ENCODE data around the gene UNK. TPM values are rescaled to one million over a fixed set of nuclear protein-coding genes. Genes with fewer than 3 reads are reported as not detected.
A peak's percentile ranks its signal among the peaks of the same experiment; 100 is the strongest.

UNK gene
- total and polyA plus RNA-seq, 7 experiments from 2014 or later: 21.5 to 49.8 (median 39.7) TPM

DNA sequence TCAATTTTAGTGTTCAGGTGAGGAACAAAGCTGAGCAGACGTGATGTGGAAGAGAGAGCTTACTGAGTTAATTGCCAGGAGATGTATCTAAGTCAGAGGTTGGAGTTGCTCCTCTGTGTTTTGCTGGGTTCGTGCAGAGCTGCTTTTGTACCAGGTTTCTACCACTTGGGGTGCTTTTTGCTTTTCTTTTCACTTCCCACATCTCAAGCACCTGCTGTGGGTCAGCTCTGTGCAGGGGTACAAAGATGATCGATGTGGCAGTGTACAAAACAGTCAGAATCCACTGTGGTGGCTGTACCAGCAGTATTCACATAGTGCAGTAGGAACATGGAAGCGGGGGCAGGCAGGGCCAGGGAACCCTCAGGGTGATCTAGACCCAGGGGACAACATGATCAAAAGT, 14.8 kb downstream of the UNK start:
- ChIA-PET POLR2A (no interaction called here), CTCF (interaction anchor here (0.7 kb wide), 1 partner anchor 166 kb away, joined by 4 read pairs; the partner anchor contains the start of gene SMIM5)
- no peak overlapping the region for H3K27ac ChIP-seq (ENCODE audit: low read depth, low read length)
- peaks cover 0 to 1% (median 0%) of the 10 kb centered on the region in 11 donors for H3K9me3 Mint-ChIP-seq
- H3K36me3 ChIP-seq (ENCODE audit: control insufficient read depth in 2 of 3, insufficient read depth in 3 of 3, low read length in 3 of 3): peaks cover 0 to 36% (median 3%) of the 10 kb centered on the region in 3 experiments
- H3K4me1 Mint-ChIP-seq: peaks cover 6 to 28% (median 10%) of the 10 kb centered on the region in 7 donors
- ATAC-seq (no peak), DNase-seq (no peak)
- peaks cover 5 to 29% (median 11%) of the 10 kb centered on the region in 5 donors for H3K36me3 Mint-ChIP-seq
- H3K4me1 ChIP-seq (ENCODE audit: control insufficient read depth in 2 of 2, insufficient read depth in 2 of 2, low read length in 2 of 2): no peaks in the 10 kb centered on the region
- intact Hi-C loops (cut with micrococcal nuclease): no loop called here
- H3K27ac Mint-ChIP-seq: peak overlapping the region in 2 of 9 donors; percentile 26 to 54
- H3K4me3 ChIP-seq (ENCODE audit: low read length): no peak overlapping the region
- H3K9me3 ChIP-seq (ENCODE audit: control insufficient read depth in 2 of 3, low read length in 3 of 3): no peaks in the 10 kb centered on the region
- H3K27me3 ChIP-seq (ENCODE audit: control insufficient read depth in 2 of 2, insufficient read depth in 2 of 2, low read length in 2 of 2): no peaks in the 10 kb centered on the region
- H3K27me3 Mint-ChIP-seq: no peaks in the 10 kb centered on the region
- H3K4me3 Mint-ChIP-seq: no peak overlapping the region

DNA sequence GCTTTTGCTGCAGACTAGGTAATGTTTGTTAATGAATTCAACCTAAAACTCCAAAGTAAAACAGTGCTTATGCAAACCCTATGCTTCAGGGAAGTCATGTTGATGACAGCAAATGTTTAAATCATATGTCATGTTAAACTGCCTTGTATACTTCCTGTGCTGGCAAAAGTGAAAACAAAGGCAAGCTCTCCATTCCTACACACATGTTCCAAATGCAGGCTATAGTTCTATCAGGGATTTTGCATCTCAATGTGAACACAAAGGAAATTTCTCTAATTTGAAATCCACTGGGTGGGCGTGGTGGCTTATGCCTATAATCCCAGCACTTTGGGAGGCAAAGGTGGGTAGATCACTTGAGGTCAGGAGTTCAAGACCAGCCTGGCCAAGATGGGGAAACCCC, 19.3 kb downstream of the UNK start:
- Histone ChIP-seq H3K36me3 (ENCODE audit: control insufficient read depth in 2 of 3, insufficient read depth in 3 of 3, low read length in 3 of 3) (peaks cover 0 to 12% (median 0%) of the 10 kb centered on the region in 3 experiments), H3K4me3 (ENCODE audit: low read length) (no peak overlapping the region), H3K27ac (ENCODE audit: low read depth, low read length) (no peak overlapping the region), H3K9me3 (ENCODE audit: control insufficient read depth in 2 of 3, low read length in 3 of 3) (no peaks in the 10 kb centered on the region), H3K27me3 (ENCODE audit: control insufficient read depth in 2 of 2, insufficient read depth in 2 of 2, low read length in 2 of 2) (no peaks in the 10 kb centered on the region), H3K4me1 (ENCODE audit: control insufficient read depth in 2 of 2, insufficient read depth in 2 of 2, low read length in 2 of 2) (no peaks in the 10 kb centered on the region)
- Mint-ChIP-seq H3K27me3 (no peaks in the 10 kb centered on the region), H3K4me3 (no peak overlapping the region), H3K27ac (peak overlapping the region in 1 of 9 donors; percentile 58), H3K36me3 (peaks cover 3 to 13% (median 7%) of the 10 kb centered on the region in 5 donors), H3K4me1 (peaks cover 8 to 17% (median 11%) of the 10 kb centered on the region in 7 donors), H3K9me3 (peaks cover 0 to 1% (median 0%) of the 10 kb centered on the region in 11 donors)
- ATAC-seq (no peak), DNase-seq (no peak)
- CTCF ChIA-PET: interaction anchor here (1.3 to 1.6 kb wide), 2 partner anchors 20 to 50 kb away, joined by 3 to 4 read pairs; no protein-coding TSS in a partner anchor
- intact Hi-C loops (cut with micrococcal nuclease): no loop called here
- POLR2A ChIA-PET: interaction anchor here (1.8 to 2.1 kb wide), 3 partner anchors 17 to 51 kb away, joined by 6 to 10 read pairs (median 8); partner anchors contain the start of genes UNK and WBP2

DNA sequence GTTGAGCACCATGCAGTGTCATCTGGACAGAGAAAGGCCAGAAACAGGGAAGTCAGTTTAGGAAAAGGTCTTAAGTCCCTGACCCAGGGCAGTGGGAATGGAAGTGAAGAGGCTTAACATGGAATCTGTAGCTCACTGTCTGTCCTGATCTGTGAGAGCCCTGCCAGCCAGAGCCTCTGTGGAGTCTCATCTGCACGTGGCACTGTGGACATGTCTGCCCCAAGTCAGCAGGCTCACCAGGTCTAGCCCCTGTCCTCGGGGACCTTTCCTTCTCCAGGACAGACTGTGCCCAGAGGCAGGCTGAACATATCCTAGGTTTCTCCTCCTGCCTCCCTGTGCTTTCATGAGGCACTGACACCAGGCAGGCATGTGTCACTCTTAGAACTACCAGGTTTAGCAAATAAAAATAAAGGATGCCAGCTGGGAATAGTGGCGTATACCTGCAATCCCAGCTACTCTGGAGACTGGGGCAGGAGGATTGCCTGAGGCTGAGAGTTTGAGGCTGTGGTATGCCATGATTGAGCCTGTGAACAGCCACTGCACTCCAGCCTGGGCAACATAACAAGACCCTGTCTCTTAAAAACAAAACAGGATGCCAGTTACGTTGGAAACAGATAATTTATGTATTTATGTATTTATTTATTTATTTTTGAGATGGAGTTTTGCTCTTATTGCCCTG, 22.4 kb downstream of the UNK start:
- DNase-seq (no peak), ATAC-seq (no peak)
- no peaks in the 10 kb centered on the region for H3K4me1 ChIP-seq (ENCODE audit: control insufficient read depth in 2 of 2, insufficient read depth in 2 of 2, low read length in 2 of 2)
- H3K27me3 ChIP-seq (ENCODE audit: control insufficient read depth in 2 of 2, insufficient read depth in 2 of 2, low read length in 2 of 2): no peaks in the 10 kb centered on the region
- Mint-ChIP-seq H3K27me3 (no peaks in the 10 kb centered on the region), H3K4me1 (peaks cover 7 to 14% (median 11%) of the 10 kb centered on the region in 7 donors), H3K4me3 (no peak overlapping the region), H3K9me3 (no peaks in the 10 kb centered on the region), H3K27ac (peak overlapping the region in 1 of 9 donors; percentile 17), H3K36me3 (peaks cover 0 to 4% (median 0%) of the 10 kb centered on the region in 5 donors)
- no peak overlapping the region for H3K4me3 ChIP-seq (ENCODE audit: low read length)
- H3K36me3 ChIP-seq (ENCODE audit: control insufficient read depth in 2 of 3, insufficient read depth in 3 of 3, low read length in 3 of 3): peaks cover 0 to 28% (median 0%) of the 10 kb centered on the region in 3 experiments
- H3K27ac ChIP-seq (ENCODE audit: low read depth, low read length): no peak overlapping the region
- intact Hi-C loops (cut with micrococcal nuclease): no loop called here
- ChIA-PET POLR2A (interaction anchor here (0.6 to 0.8 kb wide), 2 partner anchors 12 to 24 kb away, joined by 3 to 4 read pairs; no protein-coding TSS in a partner anchor), CTCF (interaction anchor here (0.9 kb wide), 1 partner anchor 54 kb away, joined by 4 read pairs; no protein-coding TSS in a partner anchor)
- H3K9me3 ChIP-seq (ENCODE audit: control insufficient read depth in 2 of 3, low read length in 3 of 3): no peaks in the 10 kb centered on the region

DNA sequence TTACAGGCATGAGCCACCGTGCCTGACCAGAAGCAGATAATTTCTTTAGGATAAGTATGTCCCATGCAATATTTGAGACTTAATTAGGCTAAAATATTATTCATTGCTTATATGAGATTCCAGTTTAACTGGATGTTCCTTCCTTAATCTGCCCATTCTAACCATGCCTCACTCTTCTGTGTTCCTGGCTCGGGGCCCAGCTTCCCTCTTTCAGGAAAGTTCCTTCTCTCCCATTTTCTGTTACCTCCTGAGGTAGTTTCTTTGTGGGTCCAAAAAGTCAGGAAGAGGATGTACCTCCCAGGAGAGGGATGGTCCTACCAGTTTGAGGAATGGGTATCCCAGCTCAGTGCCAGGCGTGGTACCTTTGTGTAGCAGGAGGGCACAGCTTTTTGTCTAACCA, 23.3 kb downstream of the UNK start:
- Mint-ChIP-seq H3K27me3 (no peaks in the 10 kb centered on the region), H3K27ac (peak overlapping the region in 2 of 9 donors; percentile 38 to 68), H3K9me3 (no peaks in the 10 kb centered on the region), H3K36me3 (peaks cover 0 to 5% (median 0%) of the 10 kb centered on the region in 5 donors), H3K4me3 (no peak overlapping the region), H3K4me1 (peaks cover 6 to 14% (median 11%) of the 10 kb centered on the region in 7 donors)
- Histone ChIP-seq H3K27ac (ENCODE audit: low read depth, low read length) (no peak overlapping the region), H3K9me3 (ENCODE audit: control insufficient read depth in 2 of 3, low read length in 3 of 3) (no peaks in the 10 kb centered on the region), H3K36me3 (ENCODE audit: control insufficient read depth in 2 of 3, insufficient read depth in 3 of 3, low read length in 3 of 3) (peaks cover 0 to 37% (median 0%) of the 10 kb centered on the region in 3 experiments), H3K4me1 (ENCODE audit: control insufficient read depth in 2 of 2, insufficient read depth in 2 of 2, low read length in 2 of 2) (no peaks in the 10 kb centered on the region), H3K4me3 (ENCODE audit: low read length) (no peak overlapping the region), H3K27me3 (ENCODE audit: control insufficient read depth in 2 of 2, insufficient read depth in 2 of 2, low read length in 2 of 2) (no peaks in the 10 kb centered on the region)
- DNase-seq: no peak
- ATAC-seq: no peak
- POLR2A ChIA-PET: interaction anchor here (0.6 to 1.1 kb wide), 3 partner anchors 13 to 36 kb away, joined by 3 to 4 read pairs (median 4); partner anchors contain the start of gene UNC13D
- intact Hi-C loops (cut with micrococcal nuclease): no loop called here
- CTCF ChIA-PET: interaction anchor here (0.6 kb wide), 1 partner anchor 621 kb away, joined by 3 read pairs; no protein-coding TSS in a partner anchor

DNA sequence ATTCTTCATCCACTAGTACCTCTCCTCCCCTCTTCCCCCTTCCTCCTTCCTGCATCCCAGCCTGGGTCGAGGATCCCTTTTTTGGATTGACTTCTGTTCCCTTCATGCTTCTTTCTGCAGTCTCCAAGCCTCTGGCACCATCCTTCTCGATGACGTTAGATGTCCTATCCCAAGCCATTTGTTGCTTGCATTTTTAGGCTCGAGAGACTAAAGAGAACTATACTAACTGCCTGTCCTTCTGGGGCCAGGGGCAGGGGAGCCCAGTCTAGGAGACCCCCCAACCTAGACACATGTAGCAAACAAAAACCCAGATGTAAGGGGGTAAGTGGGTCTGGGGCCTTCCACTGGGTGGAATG, 23.9 kb downstream of the UNK start:
- H3K4me3 ChIP-seq (ENCODE audit: low read length): no peak overlapping the region
- no peaks in the 10 kb centered on the region for H3K9me3 ChIP-seq (ENCODE audit: control insufficient read depth in 2 of 3, low read length in 3 of 3)
- ChIA-PET POLR2A (interaction anchor here (1.1 kb wide), 1 partner anchor 35 kb away, joined by 4 read pairs; the partner anchor contains the start of gene UNC13D), CTCF (interaction anchor here (0.6 kb wide), 1 partner anchor 620 kb away, joined by 3 read pairs; no protein-coding TSS in a partner anchor)
- peak overlapping the region in 3 of 9 donors; percentile 6 to 72 (median 68) for H3K27ac Mint-ChIP-seq
- no peak overlapping the region for H3K4me3 Mint-ChIP-seq
- H3K27ac ChIP-seq (ENCODE audit: low read depth, low read length): no peak overlapping the region
- H3K9me3 Mint-ChIP-seq: no peaks in the 10 kb centered on the region
- intact Hi-C loops (cut with micrococcal nuclease): no loop called here
- no peaks in the 10 kb centered on the region for H3K27me3 Mint-ChIP-seq
- no peaks in the 10 kb centered on the region for H3K27me3 ChIP-seq (ENCODE audit: control insufficient read depth in 2 of 2, insufficient read depth in 2 of 2, low read length in 2 of 2)
- peaks cover 5 to 10% (median 8%) of the 10 kb centered on the region in 7 donors for H3K4me1 Mint-ChIP-seq
- H3K36me3 ChIP-seq (ENCODE audit: control insufficient read depth in 2 of 3, insufficient read depth in 3 of 3, low read length in 3 of 3): peaks cover 0 to 44% (median 0%) of the 10 kb centered on the region in 3 experiments
- no peak for DNase-seq
- no peaks in the 10 kb centered on the region for H3K4me1 ChIP-seq (ENCODE audit: control insufficient read depth in 2 of 2, insufficient read depth in 2 of 2, low read length in 2 of 2)
- peaks cover 0 to 6% (median 0%) of the 10 kb centered on the region in 5 donors for H3K36me3 Mint-ChIP-seq
- no peak for ATAC-seq

DNA sequence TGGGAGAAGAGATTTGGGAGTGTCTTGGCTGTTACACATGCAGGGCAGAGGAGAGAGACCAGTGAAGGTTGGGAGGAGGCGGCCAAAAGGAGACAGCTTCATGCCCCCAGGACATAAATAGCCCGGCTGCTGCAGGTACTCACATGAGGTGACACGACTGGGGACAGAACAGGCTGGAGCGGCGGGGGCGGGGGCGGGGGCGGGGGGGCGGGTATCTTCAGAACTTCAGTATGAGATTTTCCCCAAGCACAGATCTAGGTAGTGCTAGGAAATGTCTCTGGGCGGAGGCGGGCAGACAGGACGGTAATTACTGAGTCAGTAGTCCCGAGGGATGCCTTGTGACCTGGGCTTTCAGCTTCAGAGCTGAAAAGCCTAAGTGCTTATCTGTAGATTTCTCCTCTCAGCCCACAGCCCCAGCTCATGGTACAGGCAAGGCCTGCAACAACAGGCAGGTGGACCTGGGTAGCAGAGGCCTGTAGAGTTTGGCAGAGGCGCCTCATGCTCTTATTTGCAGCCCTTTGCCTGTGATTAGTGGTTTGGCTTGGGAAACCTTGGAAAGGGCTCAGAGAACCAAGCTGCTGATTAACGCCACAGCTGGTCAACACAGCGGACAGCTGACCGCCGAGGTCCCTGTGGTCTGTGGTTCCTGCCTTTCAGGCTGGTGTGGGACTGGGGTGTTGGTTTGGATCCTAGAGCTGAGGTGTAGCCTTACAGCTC, 24.5 kb downstream of the UNK start:
- Mint-ChIP-seq H3K36me3 (peaks cover 0 to 6% (median 0%) of the 10 kb centered on the region in 5 donors), H3K9me3 (no peaks in the 10 kb centered on the region), H3K4me3 (no peak overlapping the region), H3K27me3 (no peaks in the 10 kb centered on the region), H3K4me1 (peaks cover 0 to 8% (median 4%) of the 10 kb centered on the region in 7 donors), H3K27ac (peak overlapping the region in 3 of 9 donors; percentile 31 to 72 (median 68))
- Histone ChIP-seq H3K9me3 (ENCODE audit: control insufficient read depth in 2 of 3, low read length in 3 of 3) (no peaks in the 10 kb centered on the region), H3K27me3 (ENCODE audit: control insufficient read depth in 2 of 2, insufficient read depth in 2 of 2, low read length in 2 of 2) (no peaks in the 10 kb centered on the region), H3K4me1 (ENCODE audit: control insufficient read depth in 2 of 2, insufficient read depth in 2 of 2, low read length in 2 of 2) (no peaks in the 10 kb centered on the region), H3K27ac (ENCODE audit: low read depth, low read length) (no peak overlapping the region), H3K4me3 (ENCODE audit: low read length) (no peak overlapping the region), H3K36me3 (ENCODE audit: control insufficient read depth in 2 of 3, insufficient read depth in 3 of 3, low read length in 3 of 3) (peaks cover 0 to 49% (median 0%) of the 10 kb centered on the region in 3 experiments)
- intact Hi-C loops (cut with micrococcal nuclease): no loop called here
- ATAC-seq (no peak), DNase-seq (no peak)
- POLR2A ChIA-PET: interaction anchor here (1.0 kb wide), 1 partner anchor 32 kb away, joined by 3 read pairs; no protein-coding TSS in a partner anchor
- CTCF ChIA-PET: no interaction called here
